ENCODE data around the gene TMEM120B.
"Not testable (repeated sequence)": the region's sequence is repeated elsewhere in the genome, so short reads cannot be mapped to it uniquely, and the experiment has no call there.

GRCh38 chr12:121697861-121698260 lies 14.7 kb upstream of the TMEM120B start:
- TF ChIP-seq CTCF (conservative IDR thresholded peaks at IDR 0.05; ENCODE audit: low read length); EZH2phosphoT487 (IDR thresholded peaks at IDR 0.05; ENCODE audit: borderline replicate concordance, low read depth, low read length): not testable (repeated sequence)

Measured in OCI-LY7 (cell line).